Lower leg skin (tissue), 4 donors: ENCODE measurements around the gene KIZ. TPM values are rescaled to one million over a fixed set of nuclear protein-coding genes. Genes with fewer than 3 reads are reported as not detected.

Experiments used
- DNase-seq, 2 donors: peaks; one replicate each; pipeline ENCODE4 v3.0.0-alpha.2; 2019; ENCODE audit warnings: low spot score in 2 of 2
- H3K4me3 ChIP-seq: fragments of 200-600 bp; sonication (generic); 2 replicates; pipeline ENCODE4 v1.5.1; 2017; ENCODE audit warnings: mild to moderate bottlenecking, low read depth; ENCODE audit not compliant: poor library complexity, severe bottlenecking
- POLR2A ChIP-seq, 2 donors: fragments of 450-650 bp; IDR thresholded peaks; one replicate each; pipeline ENCODE4 v1.6.1; 2016 to 2017; ENCODE audit warnings: antibody characterized with exemption in 2 of 2, mild to moderate bottlenecking in 1 of 2, moderate library complexity in 1 of 2
- WGBS, 2 donors: methylation state at CpG; one replicate each; pipeline ENCODE4 v1.1.5; 2018; 5-methylcytosine and 5-hydroxymethylcytosine counted together
- intact Hi-C: fragments of 100-400 bp; cut with DNase I; formaldehyde crosslinking; loops from one replicate; pipeline ENCODE4 v1.15.0; 2023; ENCODE audit warnings: low total_unique reads
- total RNA-seq, 4 donors: library from RNA; depleted of rRNA; stranded (reverse); fragments of >200 nt; gene quantifications; one replicate each; pipeline ENCODE4 v1.1.0, GENCODE V29; 2016
- TF ChIP-seq, protein P1 (sequence below), 3 donors: fragments of 450-650 bp; IDR thresholded peaks; one replicate each; pipeline ENCODE4 v1.5.1; 2016; ENCODE audit warnings: antibody characterized with exemption in 3 of 3, mild to moderate bottlenecking in 3 of 3, moderate library complexity in 2 of 3

KIZ gene
- total RNA-seq, 4 donors from 2014 or later = 17.8 to 25.0 (median 23.0) TPM

DNA sequence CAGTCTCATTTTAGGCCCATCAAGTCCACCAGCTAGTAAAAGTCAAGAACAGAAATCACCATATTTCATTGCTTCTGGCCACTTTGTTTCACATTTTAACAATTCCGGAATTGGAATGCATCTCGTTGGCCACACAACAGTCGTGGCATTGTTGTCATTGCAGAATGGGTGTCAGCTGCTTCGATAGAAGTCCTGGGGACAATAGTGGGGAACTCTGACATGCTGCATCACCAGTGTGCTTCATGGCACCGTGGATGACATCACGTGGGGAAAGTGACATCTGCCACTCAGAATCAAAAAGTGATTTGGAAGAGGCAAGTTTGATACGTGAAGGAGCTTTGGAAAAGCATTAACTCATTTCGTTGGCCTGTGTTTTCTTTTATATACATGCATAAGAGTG lies 133.5 kb downstream of the KIZ start:
- H3K4me3 ChIP-seq = no peak overlapping the region
- intact Hi-C loops = no loop called here
- no peak for TF ChIP-seq POLR2A (IDR thresholded peaks at IDR 0.05)
- TF ChIP-seq, protein P1, sequence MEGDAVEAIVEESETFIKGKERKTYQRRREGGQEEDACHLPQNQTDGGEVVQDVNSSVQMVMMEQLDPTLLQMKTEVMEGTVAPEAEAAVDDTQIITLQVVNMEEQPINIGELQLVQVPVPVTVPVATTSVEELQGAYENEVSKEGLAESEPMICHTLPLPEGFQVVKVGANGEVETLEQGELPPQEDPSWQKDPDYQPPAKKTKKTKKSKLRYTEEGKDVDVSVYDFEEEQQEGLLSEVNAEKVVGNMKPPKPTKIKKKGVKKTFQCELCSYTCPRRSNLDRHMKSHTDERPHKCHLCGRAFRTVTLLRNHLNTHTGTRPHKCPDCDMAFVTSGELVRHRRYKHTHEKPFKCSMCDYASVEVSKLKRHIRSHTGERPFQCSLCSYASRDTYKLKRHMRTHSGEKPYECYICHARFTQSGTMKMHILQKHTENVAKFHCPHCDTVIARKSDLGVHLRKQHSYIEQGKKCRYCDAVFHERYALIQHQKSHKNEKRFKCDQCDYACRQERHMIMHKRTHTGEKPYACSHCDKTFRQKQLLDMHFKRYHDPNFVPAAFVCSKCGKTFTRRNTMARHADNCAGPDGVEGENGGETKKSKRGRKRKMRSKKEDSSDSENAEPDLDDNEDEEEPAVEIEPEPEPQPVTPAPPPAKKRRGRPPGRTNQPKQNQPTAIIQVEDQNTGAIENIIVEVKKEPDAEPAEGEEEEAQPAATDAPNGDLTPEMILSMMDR (IDR thresholded peaks at IDR 0.05) = no peak
- DNase-seq = no peak
- 78 to 86% methylated on average over 8 of the region's 8 CpGs for WGBS, 2 donors

DNA sequence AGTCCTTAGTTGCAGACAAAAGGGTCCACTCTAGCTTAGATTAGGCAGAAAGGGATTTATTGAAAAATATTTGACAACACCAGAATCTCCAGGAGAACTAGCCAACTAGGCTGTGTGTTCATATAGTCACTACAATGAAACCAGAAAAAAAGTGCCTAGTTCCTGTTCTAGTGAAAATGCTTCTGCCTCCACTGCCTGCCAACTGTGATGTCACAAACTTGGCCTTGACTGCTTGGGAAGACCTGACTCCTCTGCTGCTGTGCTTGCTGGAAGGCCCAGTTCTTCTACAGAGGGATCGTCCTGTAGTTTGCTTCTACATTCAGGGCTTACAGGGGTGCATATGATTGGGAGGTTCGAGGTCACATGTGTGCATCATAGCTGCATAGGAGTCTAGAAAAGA lies 136.9 kb downstream of the KIZ start:
- DNase-seq = no peak
- no peak overlapping the region for H3K4me3 ChIP-seq
- WGBS, 2 donors = 77 to 78% methylated on average over 2 of the region's 2 CpGs
- TF ChIP-seq POLR2A (IDR thresholded peaks at IDR 0.05) = no peak
- TF ChIP-seq, protein P1 (IDR thresholded peaks at IDR 0.05) = no peak
- intact Hi-C loops = no loop called here

GRCh38 chr20:21265261-21266190 lies 139.6 kb downstream of the KIZ start:
- DNase-seq = no peak
- intact Hi-C loops = no loop called here
- TF ChIP-seq, protein P1 (IDR thresholded peaks at IDR 0.05) = no peak
- no peak for TF ChIP-seq POLR2A (IDR thresholded peaks at IDR 0.05)
- WGBS, 2 donors = 75 to 76% methylated on average over 15 of the region's 15 CpGs
- H3K4me3 ChIP-seq = no peak overlapping the region

DNA sequence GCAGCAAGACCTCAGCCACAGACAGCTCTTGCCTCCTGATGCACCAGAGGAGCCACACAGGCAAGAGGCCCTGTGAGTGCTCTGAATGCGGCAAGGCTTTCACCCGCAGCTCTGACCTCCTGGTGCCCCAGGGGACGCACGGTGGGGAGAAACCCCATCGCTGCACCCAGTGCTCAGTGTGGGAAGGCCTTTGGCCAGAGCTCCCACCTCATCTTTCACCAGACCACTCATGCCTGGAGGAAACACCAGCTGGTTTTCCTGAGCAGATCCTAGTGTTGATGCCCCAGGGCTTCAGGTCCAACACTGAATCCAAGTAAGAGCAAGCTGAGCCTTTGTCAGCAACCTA lies 140.3 kb downstream of the KIZ start:
- TF ChIP-seq, protein P1 (IDR thresholded peaks at IDR 0.05) = no peak
- TF ChIP-seq POLR2A (IDR thresholded peaks at IDR 0.05) = no peak
- no peak overlapping the region for H3K4me3 ChIP-seq
- 74 to 90% methylated on average over 4 to 5 of the region's 5 CpGs for WGBS, 2 donors
- DNase-seq = no peak
- intact Hi-C loops = no loop called here

GRCh38 chr20:21269772-21270171 lies 143.9 kb downstream of the KIZ start:
- intact Hi-C loops = no loop called here
- TF ChIP-seq, protein P1 (IDR thresholded peaks at IDR 0.05) = no peak
- no peak for TF ChIP-seq POLR2A (IDR thresholded peaks at IDR 0.05)
- 62 to 67% methylated on average over 2 of the region's 2 CpGs for WGBS, 2 donors
- no peak for DNase-seq
- no peak overlapping the region for H3K4me3 ChIP-seq
